SJSA1 (cell line): ENCODE results near the gene KIRREL3. TPM values are rescaled to one million over a fixed set of nuclear protein-coding genes. Genes with fewer than 3 reads are reported as not detected.

Source experiments
- DNase-seq, 2 experiments: peaks; one replicate each; pipeline ENCODE4 v3.0.0-alpha.2; 2015 to 2020; ENCODE audit warnings: low spot score in 2 of 2, low read depth in 1 of 2
- H3K27ac ChIP-seq: fragments of 250-450 bp; sonication (Bioruptor Pico); 2 replicates; pipeline ENCODE4 v1.5.1; 2020; ENCODE audit warnings: mild to moderate bottlenecking, moderate library complexity
- H3K27me3 ChIP-seq: fragments of 250-450 bp; sonication (Bioruptor Pico); replicated peaks from 2 replicates; pipeline ENCODE4 v1.5.1; 2020; ENCODE audit warnings: mild to moderate bottlenecking, moderate library complexity
- H3K36me3 ChIP-seq: fragments of 250-450 bp; sonication (Bioruptor Pico); 2 replicates; pipeline ENCODE4 v1.5.1; 2020; ENCODE audit warnings: mild to moderate bottlenecking
- H3K4me1 ChIP-seq: fragments of 250-450 bp; sonication (Bioruptor Pico); replicated peaks from 2 replicates; pipeline ENCODE4 v1.6.1; 2021; ENCODE audit warnings: mild to moderate bottlenecking
- H3K4me3 ChIP-seq: fragments of 250-450 bp; sonication (Bioruptor Pico); 2 replicates; pipeline ENCODE4 v1.5.1; 2020; ENCODE audit warnings: mild to moderate bottlenecking
- H3K9me3 ChIP-seq: fragments of 250-450 bp; sonication (Bioruptor Pico); replicated peaks from 2 replicates; pipeline ENCODE4 v1.5.1; 2020; ENCODE audit warnings: mild to moderate bottlenecking
- total RNA-seq: library from RNA; depleted of rRNA; stranded (reverse); fragments of >200 nt; shearing (Covaris generic); gene quantifications from 2 replicates; pipeline ENCODE4 v1.2.3, GENCODE V29; 2014

Gene KIRREL3
- total RNA-seq, 1 experiment from 2014 or later = 5.3 TPM

DNA sequence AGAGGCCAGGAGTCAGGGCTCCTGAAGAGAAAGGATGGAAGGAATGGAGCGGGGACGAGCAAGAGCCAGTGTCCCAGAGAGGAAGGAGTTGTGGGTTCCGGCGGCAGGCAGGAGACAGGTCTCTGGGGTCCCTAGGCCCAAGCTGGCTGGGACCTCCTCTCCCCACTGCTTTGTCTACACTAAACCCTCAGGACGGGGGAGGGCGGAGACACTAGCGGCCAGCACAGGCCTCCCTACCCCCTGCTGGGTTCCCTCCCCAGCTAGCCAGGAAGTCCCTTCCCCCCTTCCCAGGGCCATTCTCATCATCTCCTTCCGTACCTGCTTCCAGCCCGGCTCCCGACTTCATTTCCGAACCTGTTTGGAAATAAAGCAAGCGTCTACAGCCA, 565.6 kb downstream of the KIRREL3 start:
- H3K27ac ChIP-seq = no peak overlapping the region
- H3K36me3 ChIP-seq = no peaks in the 10 kb centered on the region
- peaks cover 16% of the 10 kb centered on the region for H3K4me1 ChIP-seq
- no peak for DNase-seq
- no peaks in the 10 kb centered on the region for H3K27me3 ChIP-seq
- no peak overlapping the region for H3K4me3 ChIP-seq
- H3K9me3 ChIP-seq = no peaks in the 10 kb centered on the region

GRCh38 chr11:126433989-126434949, 566.3 kb downstream of the KIRREL3 start:
- H3K9me3 ChIP-seq = no peaks in the 10 kb centered on the region

DNA sequence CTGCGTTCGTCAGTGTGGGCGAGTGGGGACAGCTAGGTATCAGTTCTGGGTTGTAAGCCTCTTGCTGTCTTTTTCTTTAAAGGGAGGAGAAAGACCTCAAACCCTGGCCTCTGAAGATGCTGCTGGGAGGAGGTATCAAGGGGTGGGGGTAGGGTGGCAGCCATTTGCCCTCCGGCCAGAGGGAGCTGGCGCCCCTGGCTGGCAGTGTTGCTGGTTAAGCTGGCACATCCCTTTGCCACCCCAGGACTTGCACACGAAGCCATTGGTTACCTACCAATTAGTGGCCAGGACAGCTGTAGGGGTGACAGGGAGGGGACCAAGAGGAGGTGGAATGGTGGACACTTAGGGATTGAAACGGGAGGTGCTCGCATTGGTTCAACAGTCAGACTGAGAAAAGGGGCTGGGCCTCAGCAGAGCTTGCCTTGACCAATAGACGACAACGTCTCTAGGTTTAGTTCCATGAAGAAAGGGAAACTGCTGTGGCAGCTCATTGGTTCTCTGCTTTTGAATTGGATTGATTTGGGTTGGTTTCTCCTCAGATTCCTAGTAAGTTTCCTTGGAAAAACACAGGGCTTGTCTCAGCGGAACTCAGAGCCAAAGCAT, 567.2 kb downstream of the KIRREL3 start:
- DNase-seq = no peak
- Histone ChIP-seq H3K9me3 (no peaks in the 10 kb centered on the region), H3K27me3 (no peaks in the 10 kb centered on the region), H3K4me3 (no peak overlapping the region), H3K27ac (no peak overlapping the region), H3K4me1 (peaks cover 16% of the 10 kb centered on the region), H3K36me3 (no peaks in the 10 kb centered on the region)

More at GRCh38 chr11:126433989-126434949, 566.3 kb downstream of the KIRREL3 start:
- peaks cover 16% of the 10 kb centered on the region for H3K4me1 ChIP-seq
- no peak overlapping the region for H3K27ac ChIP-seq
- H3K4me3 ChIP-seq = no peak overlapping the region
- no peak for DNase-seq
- no peaks in the 10 kb centered on the region for H3K36me3 ChIP-seq
- no peaks in the 10 kb centered on the region for H3K27me3 ChIP-seq

DNA sequence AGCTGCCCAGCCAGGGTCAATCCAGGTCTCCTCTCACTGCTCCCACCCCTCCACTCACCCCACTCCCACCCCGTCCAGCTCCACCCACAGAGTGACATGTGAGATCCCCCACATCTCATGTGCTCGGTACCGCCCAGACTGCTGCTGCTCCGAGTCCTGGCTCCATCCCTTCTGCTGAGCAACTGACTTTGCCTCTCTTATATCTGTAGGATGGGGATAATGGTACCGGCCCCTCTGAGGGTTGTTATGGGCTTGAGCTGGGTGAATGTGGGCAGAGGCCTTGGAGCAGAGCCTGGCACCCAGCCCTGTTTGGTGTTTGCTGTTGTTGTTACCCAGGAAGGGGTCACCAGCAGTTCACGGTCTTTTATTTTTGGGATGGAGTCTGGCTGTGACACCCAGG, 568.0 kb downstream of the KIRREL3 start:
- no peak overlapping the region for H3K4me3 ChIP-seq
- H3K27me3 ChIP-seq = no peaks in the 10 kb centered on the region
- H3K9me3 ChIP-seq = no peaks in the 10 kb centered on the region
- H3K36me3 ChIP-seq = no peaks in the 10 kb centered on the region
- H3K4me1 ChIP-seq = peaks cover 16% of the 10 kb centered on the region
- H3K27ac ChIP-seq = no peak overlapping the region
- DNase-seq = no peak

- H3K27me3 ChIP-seq = no peaks in the 10 kb centered on the region
- H3K27ac ChIP-seq = peak overlapping the region; percentile 90
- H3K4me3 ChIP-seq = no peak overlapping the region
- peaks cover 16% of the 10 kb centered on the region for H3K4me1 ChIP-seq
- no peaks in the 10 kb centered on the region for H3K9me3 ChIP-seq
- H3K36me3 ChIP-seq = no peaks in the 10 kb centered on the region
- DNase-seq = no peak
Observed at GRCh38 chr11:126432065-126432461, 568.5 kb downstream of the KIRREL3 start.

DNA sequence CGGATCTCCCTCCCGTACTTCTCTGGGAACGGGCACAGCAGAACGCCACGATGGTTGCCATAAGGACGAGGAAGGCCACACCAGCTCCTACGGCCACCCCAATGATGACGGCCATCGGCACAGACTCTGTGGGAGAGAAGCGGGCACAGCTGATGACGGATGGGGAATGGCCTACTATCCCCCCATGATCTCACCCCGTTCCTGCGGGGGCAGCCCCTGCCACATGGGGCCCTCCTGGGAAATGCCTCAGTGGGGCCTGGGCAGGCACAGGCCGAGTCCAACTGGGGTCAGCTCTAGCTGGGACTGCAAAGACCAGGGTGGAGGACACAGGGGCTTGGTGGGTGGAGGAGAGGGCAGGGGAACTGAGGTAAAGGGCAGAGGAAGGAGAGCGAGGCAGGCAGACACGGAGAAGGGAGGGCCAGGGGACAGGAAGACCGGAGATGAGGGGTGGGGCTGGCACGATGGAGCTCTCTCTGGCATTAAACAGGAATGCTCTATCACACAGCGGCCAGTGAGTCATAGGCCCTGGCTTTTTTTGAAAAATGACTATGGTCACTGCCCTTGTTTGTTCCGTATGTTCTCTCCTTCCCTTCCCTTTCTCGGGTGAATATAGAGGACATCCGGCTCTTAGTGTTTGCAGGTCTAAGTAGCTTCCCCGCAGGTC, 569.0 kb downstream of the KIRREL3 start:
- H3K27me3 ChIP-seq = no peaks in the 10 kb centered on the region
- no peak overlapping the region for H3K4me3 ChIP-seq
- no peaks in the 10 kb centered on the region for H3K9me3 ChIP-seq
- H3K27ac ChIP-seq = peak overlapping the region; percentile 90
- peaks cover 16% of the 10 kb centered on the region for H3K4me1 ChIP-seq
- DNase-seq = peak; percentile 69 to 81
- H3K36me3 ChIP-seq = no peaks in the 10 kb centered on the region

DNA sequence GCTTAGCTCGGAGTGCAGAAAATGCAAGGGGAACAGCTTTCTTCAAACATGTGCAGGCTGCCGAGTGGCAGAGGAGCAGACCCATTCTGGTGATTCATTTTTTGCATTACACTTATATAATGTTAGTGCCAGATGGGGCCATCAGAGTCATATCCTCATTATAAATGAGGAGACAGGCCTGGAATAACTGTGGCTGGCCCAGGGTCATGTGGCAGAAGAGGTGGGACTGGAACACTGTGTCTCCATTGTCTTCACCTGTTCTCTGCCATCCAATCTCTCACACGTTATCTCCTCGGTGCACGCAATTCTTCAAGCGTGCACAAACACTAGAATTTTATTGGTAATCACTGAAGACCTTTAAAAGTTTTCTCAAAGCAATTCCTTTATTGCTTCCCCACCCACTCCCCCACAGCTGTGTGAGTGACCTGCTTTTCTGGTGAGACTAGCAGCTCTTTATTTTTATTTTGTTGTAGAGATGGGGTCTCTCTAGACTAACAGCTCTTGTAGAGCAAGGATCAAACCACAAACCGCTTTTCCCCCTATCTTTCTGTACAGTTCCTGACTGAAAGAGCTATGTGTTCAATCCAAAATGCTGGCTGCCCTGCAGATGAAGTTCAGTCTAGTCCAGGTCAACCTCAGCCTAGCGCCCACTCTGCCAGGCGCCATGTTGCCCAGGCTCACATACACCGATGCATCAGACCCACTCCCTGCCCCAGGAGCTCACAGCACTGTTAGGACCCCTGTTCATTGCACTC, 569.8 kb downstream of the KIRREL3 start:
- no peak for DNase-seq

DNA sequence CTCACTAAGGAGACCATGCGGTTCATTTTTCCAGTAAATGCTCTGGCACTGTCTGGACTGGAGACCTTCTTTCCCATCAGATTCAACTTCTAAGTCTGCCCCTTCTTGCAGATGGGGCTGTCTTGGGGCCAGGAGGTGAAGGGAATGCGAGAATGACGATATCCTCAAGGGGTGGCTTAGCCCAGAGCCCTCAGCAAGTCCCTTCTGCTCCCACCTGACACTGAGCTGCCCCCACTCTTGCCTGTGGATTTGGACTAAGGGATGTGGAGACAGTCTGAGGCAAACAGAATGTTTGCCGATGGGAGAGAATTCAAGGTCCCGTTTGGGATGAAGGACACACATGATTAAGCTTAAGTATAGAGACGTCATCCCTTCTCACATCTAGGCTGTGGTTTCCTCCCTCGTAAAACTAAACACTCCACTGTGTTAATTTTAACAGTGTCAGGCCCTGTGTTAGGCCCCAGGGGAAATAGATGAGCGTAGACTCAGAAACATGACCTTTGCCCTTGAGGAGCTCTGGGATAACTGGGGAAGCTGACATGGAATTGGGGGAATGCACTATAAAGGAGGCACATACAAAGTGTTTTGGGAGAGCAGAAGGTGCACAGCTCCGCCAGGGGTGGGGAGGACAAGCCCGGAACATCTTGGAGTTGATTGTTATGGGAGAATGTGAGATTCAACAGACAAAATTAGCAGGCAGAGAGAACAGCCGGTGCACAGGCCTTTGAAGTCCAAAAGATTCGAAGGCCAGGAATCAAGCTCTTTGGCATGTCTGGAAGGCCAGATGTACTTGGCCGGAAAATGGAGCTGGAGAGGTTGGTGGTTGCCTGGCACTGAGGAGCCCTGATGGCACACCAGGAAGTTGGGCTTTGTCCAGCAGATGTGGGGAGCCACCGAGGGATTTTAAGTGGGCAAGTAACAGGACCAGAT, 573.5 kb downstream of the KIRREL3 start:
- Histone ChIP-seq H3K4me1 (peaks cover 10% of the 10 kb centered on the region), H3K27ac (no peak overlapping the region), H3K4me3 (no peak overlapping the region), H3K9me3 (no peaks in the 10 kb centered on the region), H3K36me3 (no peaks in the 10 kb centered on the region), H3K27me3 (no peaks in the 10 kb centered on the region)
- no peak for DNase-seq

More for the DNA sequence above, 569.8 kb downstream of the KIRREL3 start:
- Histone ChIP-seq H3K4me1 (peaks cover 16% of the 10 kb centered on the region), H3K9me3 (no peaks in the 10 kb centered on the region), H3K36me3 (no peaks in the 10 kb centered on the region), H3K27me3 (no peaks in the 10 kb centered on the region), H3K27ac (peak overlapping the region; percentile 90), H3K4me3 (no peak overlapping the region)

DNA sequence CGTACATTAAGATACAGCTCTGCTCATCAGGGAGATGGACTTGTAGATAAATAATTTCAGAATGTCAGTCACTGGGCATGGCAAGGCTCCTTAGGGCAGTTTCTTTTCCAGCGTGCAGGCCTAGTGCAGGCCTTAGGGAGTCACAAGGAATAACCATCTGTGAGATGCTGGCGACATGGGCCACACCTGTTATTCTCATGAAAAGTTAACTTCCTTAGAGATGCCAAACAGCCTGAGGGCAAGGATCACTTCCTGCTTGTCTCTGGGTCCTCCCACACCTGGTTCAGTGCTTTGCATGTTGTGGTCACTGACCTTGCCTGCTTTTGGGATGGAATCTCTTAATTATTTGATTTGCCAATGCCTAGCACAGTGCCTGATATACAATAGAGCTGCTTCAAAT, 574.5 kb downstream of the KIRREL3 start:
- Histone ChIP-seq H3K27me3 (no peaks in the 10 kb centered on the region), H3K9me3 (no peaks in the 10 kb centered on the region), H3K4me1 (peaks cover under 1% of the 10 kb centered on the region; the same call in 1 of the 2 replicates), H3K4me3 (no peak overlapping the region), H3K36me3 (no peaks in the 10 kb centered on the region), H3K27ac (no peak overlapping the region)
- DNase-seq = no peak

- no peak for DNase-seq
- no peak overlapping the region for H3K4me3 ChIP-seq
- no peaks in the 10 kb centered on the region for H3K9me3 ChIP-seq
- peaks cover 9% of the 10 kb centered on the region for H3K4me1 ChIP-seq
- H3K36me3 ChIP-seq = no peaks in the 10 kb centered on the region
- no peak overlapping the region for H3K27ac ChIP-seq
- H3K27me3 ChIP-seq = no peaks in the 10 kb centered on the region
Observed at GRCh38 chr11:126424471-126425039, 576.0 kb downstream of the KIRREL3 start.

GRCh38 chr11:126423743-126424142, 576.8 kb downstream of the KIRREL3 start:
- H3K36me3 ChIP-seq = no peaks in the 10 kb centered on the region
- no peaks in the 10 kb centered on the region for H3K27me3 ChIP-seq
- H3K27ac ChIP-seq = no peak overlapping the region
- DNase-seq = no peak
- peaks cover 10% of the 10 kb centered on the region for H3K4me1 ChIP-seq
- H3K4me3 ChIP-seq = no peak overlapping the region
- H3K9me3 ChIP-seq = no peaks in the 10 kb centered on the region

DNA sequence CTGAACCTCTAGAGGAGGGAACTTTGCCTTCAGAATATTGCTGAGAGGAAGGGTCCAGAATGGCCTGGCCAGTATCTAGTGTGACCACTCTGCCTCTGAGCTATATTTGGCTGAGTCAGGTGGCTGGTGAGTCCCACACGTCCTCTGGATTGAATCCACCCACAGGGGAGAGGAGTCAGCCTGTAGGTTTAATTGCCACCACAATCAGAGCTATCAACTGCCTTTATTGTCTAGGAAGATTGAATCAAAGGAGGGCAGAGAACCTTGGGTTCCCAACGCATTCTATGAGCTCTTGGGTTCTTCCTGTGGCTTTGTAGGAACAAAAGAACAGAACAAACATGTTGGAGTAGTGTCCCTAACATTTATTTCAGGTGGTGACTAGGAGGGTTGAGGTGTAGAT, 577.4 kb downstream of the KIRREL3 start:
- Histone ChIP-seq H3K4me1 (peaks cover 10% of the 10 kb centered on the region), H3K27me3 (no peaks in the 10 kb centered on the region), H3K4me3 (no peak overlapping the region)

More for the DNA sequence above, 577.4 kb downstream of the KIRREL3 start:
- Histone ChIP-seq H3K9me3 (no peaks in the 10 kb centered on the region), H3K27ac (no peak overlapping the region), H3K36me3 (no peaks in the 10 kb centered on the region)
- no peak for DNase-seq
